Medulla oblongata (tissue), 1 donor: ENCODE data around the gene FMO2.

ENCODE experiments used
- DNase-seq: peaks from one replicate; pipeline ENCODE4 v3.0.0-alpha.2; 2015; ENCODE audit errors: extremely low spot score

Gene FMO2

GRCh38 chr1:171257607-171258076 is 72.5 kb downstream of the FMO2 start:
- no peak for DNase-seq

GRCh38 chr1:171258429-171258828 is 73.3 kb downstream of the FMO2 start:
- no peak for DNase-seq

GRCh38 chr1:171258943-171259342 is 73.8 kb downstream of the FMO2 start:
- DNase-seq, result no peak
